Vagina (tissue), 2 donors: Measurements from ENCODE around the gene NEU2. TPM values are rescaled to one million over a fixed set of nuclear protein-coding genes. Genes with fewer than 3 reads are reported as not detected.

Experiments used
- DNase-seq, 2 donors: peaks; one replicate each; pipeline ENCODE4 v3.0.0-alpha.2; 2017; ENCODE audit errors: extremely low spot score in 2 of 2
- H3K27ac ChIP-seq: fragments of 200-600 bp; sonication (generic); one replicate; pipeline ENCODE4 v1.5.1; 2019
- H3K27me3 ChIP-seq: fragments of 200-600 bp; sonication (generic); one replicate; pipeline ENCODE4 v1.5.1; 2019
- H3K36me3 ChIP-seq, 2 donors: fragments of 200-600 bp; sonication (generic); one replicate each; pipeline ENCODE4 v1.5.1; 2017 to 2019
- H3K4me1 ChIP-seq: fragments of 200-600 bp; sonication (generic); one replicate; pipeline ENCODE4 v1.5.1; 2019
- H3K4me3 ChIP-seq, 2 donors: fragments of 200-600 bp; sonication (generic); 1 replicate in 1 of 2; 2 replicates in 1 of 2; pipeline ENCODE4 v1.5.1; 2016 to 2019
- H3K9me3 ChIP-seq: fragments of 200-600 bp; sonication (generic); one replicate; pipeline ENCODE4 v1.5.1; 2019
- POLR2A ChIP-seq, 2 donors: fragments of 450-650 bp; IDR thresholded peaks; one replicate each; pipeline ENCODE4 v1.6.1; 2017; ENCODE audit warnings: antibody characterized with exemption in 2 of 2, mild to moderate bottlenecking in 2 of 2, moderate library complexity in 2 of 2
- POLR2AphosphoS5 ChIP-seq, 2 donors: sonication (generic); formaldehyde crosslinking; IDR thresholded peaks; one replicate each; pipeline ENCODE4 v1.9.0; 2017; ENCODE audit warnings: antibody characterized with exemption in 2 of 2, mild to moderate bottlenecking in 2 of 2, low read depth in 1 of 2; ENCODE audit not compliant: insufficient read depth in 1 of 2
- intact Hi-C: fragments of 100-400 bp; cut with DNase I; formaldehyde crosslinking; loops from one replicate; pipeline ENCODE4 v1.15.1; 2023
- total RNA-seq: library from RNA; depleted of rRNA; stranded (reverse); fragments of >200 nt; gene quantifications from one replicate; pipeline ENCODE4 v1.2.3, GENCODE V29; 2016
- TF ChIP-seq, protein P1 (sequence below), 3 experiments: fragments of 450-650 bp in 2 of 3; fragments of 200-600 bp in 1 of 3; sonication (generic) in 1 of 3; IDR thresholded peaks; one replicate each; pipeline ENCODE4 v1.5.1; 2017 to 2019; ENCODE audit warnings: antibody characterized with exemption in 3 of 3, mild to moderate bottlenecking in 2 of 3, moderate library complexity in 2 of 3

NEU2 gene
- total RNA-seq, 1 donor from 2014 or later, result not detected

DNA sequence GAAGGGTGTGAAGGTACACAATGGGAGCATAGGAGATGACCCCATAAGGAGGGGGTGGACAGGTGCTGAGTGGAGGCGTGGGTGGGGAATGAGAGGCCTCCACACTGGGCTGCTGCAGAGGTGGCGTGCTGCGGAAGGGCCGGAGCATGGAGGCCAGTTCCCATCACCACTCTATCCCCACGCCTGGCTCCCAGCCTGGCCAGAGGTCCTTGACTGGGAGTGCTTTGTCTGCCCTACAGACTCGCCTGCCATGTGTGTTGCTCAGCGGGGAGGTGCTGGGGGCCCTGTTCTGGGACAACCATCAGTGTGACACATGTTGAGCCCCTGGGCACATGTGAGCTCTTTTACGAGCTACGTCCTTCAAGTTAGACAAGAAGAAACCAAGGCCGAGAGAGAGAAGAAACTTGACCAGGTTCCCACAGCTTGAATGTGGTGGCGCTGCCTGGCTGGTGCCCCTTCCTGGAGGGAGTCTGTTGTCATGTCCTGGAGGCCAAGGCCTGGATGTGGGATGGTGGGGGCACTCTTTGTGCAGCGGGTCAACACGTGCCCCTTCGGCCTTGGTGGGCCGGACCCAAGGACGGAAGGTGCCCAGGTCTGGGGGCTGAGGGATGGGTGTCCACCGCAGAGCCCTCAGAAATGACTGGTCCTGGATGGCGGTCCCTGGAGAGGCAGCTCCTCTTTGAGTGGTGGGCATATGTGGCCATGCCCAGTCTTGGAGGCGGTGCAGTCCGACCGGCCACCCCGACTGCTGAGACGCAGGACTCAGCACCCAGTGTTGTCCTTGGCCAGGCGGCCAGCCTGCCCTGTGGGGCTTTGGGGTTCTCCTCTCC lies 26.5 kb downstream of the NEU2 start:
- Histone ChIP-seq H3K27ac (peak overlapping the region; percentile 58), H3K9me3 (no peaks in the 10 kb centered on the region), H3K27me3 (no peaks in the 10 kb centered on the region), H3K4me1 (peaks cover 4% of the 10 kb centered on the region), H3K36me3 (no peaks in the 10 kb centered on the region), H3K4me3 (no peak overlapping the region)
- TF ChIP-seq POLR2A (IDR thresholded peaks at IDR 0.05), result no peak
- TF ChIP-seq, protein P1, sequence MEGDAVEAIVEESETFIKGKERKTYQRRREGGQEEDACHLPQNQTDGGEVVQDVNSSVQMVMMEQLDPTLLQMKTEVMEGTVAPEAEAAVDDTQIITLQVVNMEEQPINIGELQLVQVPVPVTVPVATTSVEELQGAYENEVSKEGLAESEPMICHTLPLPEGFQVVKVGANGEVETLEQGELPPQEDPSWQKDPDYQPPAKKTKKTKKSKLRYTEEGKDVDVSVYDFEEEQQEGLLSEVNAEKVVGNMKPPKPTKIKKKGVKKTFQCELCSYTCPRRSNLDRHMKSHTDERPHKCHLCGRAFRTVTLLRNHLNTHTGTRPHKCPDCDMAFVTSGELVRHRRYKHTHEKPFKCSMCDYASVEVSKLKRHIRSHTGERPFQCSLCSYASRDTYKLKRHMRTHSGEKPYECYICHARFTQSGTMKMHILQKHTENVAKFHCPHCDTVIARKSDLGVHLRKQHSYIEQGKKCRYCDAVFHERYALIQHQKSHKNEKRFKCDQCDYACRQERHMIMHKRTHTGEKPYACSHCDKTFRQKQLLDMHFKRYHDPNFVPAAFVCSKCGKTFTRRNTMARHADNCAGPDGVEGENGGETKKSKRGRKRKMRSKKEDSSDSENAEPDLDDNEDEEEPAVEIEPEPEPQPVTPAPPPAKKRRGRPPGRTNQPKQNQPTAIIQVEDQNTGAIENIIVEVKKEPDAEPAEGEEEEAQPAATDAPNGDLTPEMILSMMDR (IDR thresholded peaks at IDR 0.05), result no peak
- no peak for TF ChIP-seq POLR2AphosphoS5 (IDR thresholded peaks at IDR 0.05; ENCODE audit: insufficient read depth in 1 of 2, low read depth in 1 of 2)
- DNase-seq, result no peak
- intact Hi-C loops, result no loop called here

- DNase-seq, result no peak
- no peak overlapping the region for H3K4me3 ChIP-seq
Observed at GRCh38 chr2:233059547-233059796, 27.0 kb downstream of the NEU2 start.

GRCh38 chr2:233059797-233060500 lies 27.5 kb downstream of the NEU2 start, which contains the start of gene INPP5D:
INPP5D (plus strand) TSS chr2:233060342; CDS start chr2:233060479, 137 bp downstream.
- H3K4me3 ChIP-seq, result peak within 1 kb of the TSS; percentile 36 to 39
- DNase-seq, result no peak
- H3K9me3 ChIP-seq, result no peaks in the 10 kb centered on the region
- intact Hi-C loops, result no loop called here
- peak in 1 of 2 donors; percentile 58 for TF ChIP-seq POLR2AphosphoS5 (IDR thresholded peaks at IDR 0.05; ENCODE audit: insufficient read depth in 1 of 2, low read depth in 1 of 2)
- TF ChIP-seq, protein P1 (IDR thresholded peaks at IDR 0.05), result no peak
- peak in 1 of 2 donors; percentile 13 for TF ChIP-seq POLR2A (IDR thresholded peaks at IDR 0.05)
- peak within 1 kb of the TSS; percentile 58 for H3K27ac ChIP-seq
- no peaks in the 10 kb centered on the region for H3K36me3 ChIP-seq
- no peaks in the 10 kb centered on the region for H3K27me3 ChIP-seq
- H3K4me1 ChIP-seq, result peaks cover 6% of the 10 kb centered on the region

More at GRCh38 chr2:233059547-233059796, 27.0 kb downstream of the NEU2 start:
- no peaks in the 10 kb centered on the region for H3K9me3 ChIP-seq
- TF ChIP-seq, protein P1 (IDR thresholded peaks at IDR 0.05), result no peak
- no peak for TF ChIP-seq POLR2A (IDR thresholded peaks at IDR 0.05)
- TF ChIP-seq POLR2AphosphoS5 (IDR thresholded peaks at IDR 0.05; ENCODE audit: insufficient read depth in 1 of 2, low read depth in 1 of 2), result no peak
- peaks cover 4% of the 10 kb centered on the region for H3K4me1 ChIP-seq
- H3K27me3 ChIP-seq, result no peaks in the 10 kb centered on the region
- H3K27ac ChIP-seq, result peak overlapping the region; percentile 58
- H3K36me3 ChIP-seq, result no peaks in the 10 kb centered on the region
- intact Hi-C loops, result no loop called here

GRCh38 chr2:233060501-233060979 lies 28.1 kb downstream of the NEU2 start:
- intact Hi-C loops, result no loop called here
- peak overlapping the region; percentile 36 to 39 for H3K4me3 ChIP-seq
- TF ChIP-seq, protein P1 (IDR thresholded peaks at IDR 0.05), result no peak
- TF ChIP-seq POLR2AphosphoS5 (IDR thresholded peaks at IDR 0.05; ENCODE audit: insufficient read depth in 1 of 2, low read depth in 1 of 2), result no peak
- no peak for TF ChIP-seq POLR2A (IDR thresholded peaks at IDR 0.05)

More at GRCh38 chr2:233060501-233060979, 28.1 kb downstream of the NEU2 start:
- H3K27me3 ChIP-seq, result no peaks in the 10 kb centered on the region
- H3K27ac ChIP-seq, result peak overlapping the region; percentile 14
- peak in 1 of 2 donors; percentile 81 for DNase-seq
- no peaks in the 10 kb centered on the region for H3K9me3 ChIP-seq
- no peaks in the 10 kb centered on the region for H3K36me3 ChIP-seq
- H3K4me1 ChIP-seq, result peaks cover 6% of the 10 kb centered on the region
